Measurements from ENCODE around the gene GDI2.

Gene GDI2

GRCh38 chr10:5737352-5737751 is 75.9 kb downstream of the GDI2 start:
- no peak for DNase-seq

GRCh38 chr10:5736591-5736990 is 76.6 kb downstream of the GDI2 start:
- no peak for DNase-seq

GRCh38 chr10:5735119-5735518 is 78.1 kb downstream of the GDI2 start:
- DNase-seq = no peak

- no peak for DNase-seq
Observed at GRCh38 chr10:5732141-5732540, 81.1 kb downstream of the GDI2 start.

- no peak for DNase-seq
Observed at GRCh38 chr10:5731559-5731958, 81.7 kb downstream of the GDI2 start.

- DNase-seq = no peak
Observed at GRCh38 chr10:5730766-5731165, 82.5 kb downstream of the GDI2 start.

GRCh38 chr10:5723692-5724091 is 89.5 kb downstream of the GDI2 start:
- DNase-seq = no peak

GRCh38 chr10:5720182-5720581 is 93.1 kb downstream of the GDI2 start:
- no peak for DNase-seq

- no peak for DNase-seq
Observed at GRCh38 chr10:5719546-5719945, 93.7 kb downstream of the GDI2 start.

Data from activated effector memory CD4-positive, alpha-beta T cell treated with Interleukin-2 at 50 U/mL for 16 hours (primary cell).